ENCODE data around the gene PAM.

GRCh38 chr5:102890133-102890532 lies 135.0 kb downstream of the PAM start:
- TF ChIP-seq POLR2A (IDR thresholded peaks at IDR 0.05) (no peak), CTCF (IDR thresholded peaks at IDR 0.05) (no peak)

Measured in heart left ventricle (tissue), 13 donors.